Measurements from ENCODE around the gene RFLNA. TPM values are rescaled to one million over a fixed set of nuclear protein-coding genes. Genes with fewer than 3 reads are reported as not detected.

Gene RFLNA
- total and polyA plus RNA-seq, 2 donors (not counting 1 experiment from before 2014, with no cell fraction given), result not detected

DNA sequence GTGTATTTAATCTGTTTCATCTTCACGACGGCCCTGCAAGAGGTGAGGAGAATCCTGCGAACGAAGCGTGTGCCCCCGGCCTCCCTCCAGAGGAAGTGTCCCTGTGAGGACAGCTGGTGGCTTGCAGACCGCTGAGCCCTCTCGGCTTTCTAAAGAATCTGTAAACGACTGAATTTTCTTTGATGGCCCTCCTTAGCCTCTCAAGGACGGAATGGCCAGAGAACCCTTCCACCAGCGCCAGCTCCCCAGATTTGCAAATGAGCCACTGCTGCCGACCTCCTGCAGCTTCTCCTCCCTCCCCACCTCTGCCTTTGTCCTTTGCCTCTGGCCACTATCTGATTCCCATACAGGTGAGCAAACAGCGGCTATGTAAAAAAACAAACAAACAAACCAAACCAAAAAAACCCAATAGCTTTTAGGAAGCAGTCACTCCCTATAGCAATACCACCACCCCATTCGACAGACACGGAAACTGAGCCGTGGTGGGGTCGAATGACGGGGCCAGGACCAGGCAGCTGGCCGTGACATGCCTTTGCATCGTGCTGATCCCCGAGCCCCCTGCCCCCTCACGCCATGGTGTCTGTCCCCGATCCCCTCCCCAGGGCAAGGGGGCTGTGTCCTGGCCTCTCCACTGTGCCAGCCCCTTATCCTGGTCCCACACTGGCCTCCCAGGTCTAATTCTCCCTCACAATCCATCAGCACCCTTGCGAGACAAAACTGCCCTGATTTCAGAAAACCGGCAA, 23.6 kb downstream of the RFLNA start:
- H3K4me3 ChIP-seq (ENCODE audit: control extremely low read depth in 1 of 5, extremely low read depth in 1 of 5, insufficient read depth in 1 of 5, low read depth in 2 of 5, low read length in 4 of 5), result no peak overlapping the region
- TF ChIP-seq CTCF (IDR thresholded peaks at IDR 0.05) (no peak), EZH2 (IDR thresholded peaks at IDR 0.05; ENCODE audit: borderline replicate concordance, insufficient read depth, low read depth, low read length, poor library complexity, severe bottlenecking) (no peak)
- 90% methylated on average over 25 of the region's 25 CpGs for WGBS (ENCODE audit: insufficient coverage)
- no peak overlapping the region for H3K9ac ChIP-seq (ENCODE audit: low read length)
- ATAC-seq (ENCODE audit: low read depth) (no peak), DNase-seq (no peak)
- no peaks in the 10 kb centered on the region for H3K4me1 ChIP-seq (ENCODE audit: control insufficient read depth in 2 of 2, insufficient read depth in 2 of 2, low read length in 2 of 2)
- H3K79me2 ChIP-seq (ENCODE audit: control insufficient read depth, insufficient read depth, low read length), result no peaks in the 10 kb centered on the region
- H3K4me3 Mint-ChIP-seq, result no peak overlapping the region
- no peak overlapping the region for H3K27ac ChIP-seq (ENCODE audit: low read length in 2 of 2)
- no peak overlapping the region for H3K4me2 ChIP-seq (replicated peaks; ENCODE audit: low read depth, low read length, poor library complexity, severe bottlenecking)
- no peaks in the 10 kb centered on the region for H3K27me3 ChIP-seq (replicated peaks in 1 of 4; ENCODE audit: control extremely low read depth in 1 of 4, control insufficient read depth in 3 of 4, insufficient read depth in 4 of 4, low read length in 3 of 4)
- CTCF ChIA-PET, result no interaction called here
- intact Hi-C loops (cut with micrococcal nuclease), result no loop called here
- H3K27ac Mint-ChIP-seq, result no peak overlapping the region
- H3K9me3 ChIP-seq (ENCODE audit: control extremely low read depth in 1 of 3, control insufficient read depth in 2 of 3, insufficient read depth in 1 of 3, low read length in 2 of 3), result peaks cover 0 to 9% (median under 1%) of the 10 kb centered on the region in 3 donors
- POLR2A ChIA-PET, result no interaction called here
- no peak overlapping the region for H2AFZ ChIP-seq (ENCODE audit: insufficient read depth, low read depth, low read length, poor library complexity, severe bottlenecking)
- H4K20me1 ChIP-seq (ENCODE audit: control insufficient read depth, insufficient read depth, low read length, poor library complexity, severe bottlenecking), result no peaks in the 10 kb centered on the region
- no peaks in the 10 kb centered on the region for H3K9me3 Mint-ChIP-seq (ENCODE audit: insufficient read depth)
- H3K27me3 Mint-ChIP-seq, result no peaks in the 10 kb centered on the region
- H3K36me3 ChIP-seq (replicated peaks in 1 of 2; ENCODE audit: control extremely low read depth in 1 of 2, control insufficient read depth in 1 of 2, extremely low read depth in 1 of 2, insufficient read depth in 2 of 2, low read length in 1 of 2), result peaks cover 0 to 4% of the 10 kb centered on the region in 2 experiments
- no peaks in the 10 kb centered on the region for H3K4me1 Mint-ChIP-seq

DNA sequence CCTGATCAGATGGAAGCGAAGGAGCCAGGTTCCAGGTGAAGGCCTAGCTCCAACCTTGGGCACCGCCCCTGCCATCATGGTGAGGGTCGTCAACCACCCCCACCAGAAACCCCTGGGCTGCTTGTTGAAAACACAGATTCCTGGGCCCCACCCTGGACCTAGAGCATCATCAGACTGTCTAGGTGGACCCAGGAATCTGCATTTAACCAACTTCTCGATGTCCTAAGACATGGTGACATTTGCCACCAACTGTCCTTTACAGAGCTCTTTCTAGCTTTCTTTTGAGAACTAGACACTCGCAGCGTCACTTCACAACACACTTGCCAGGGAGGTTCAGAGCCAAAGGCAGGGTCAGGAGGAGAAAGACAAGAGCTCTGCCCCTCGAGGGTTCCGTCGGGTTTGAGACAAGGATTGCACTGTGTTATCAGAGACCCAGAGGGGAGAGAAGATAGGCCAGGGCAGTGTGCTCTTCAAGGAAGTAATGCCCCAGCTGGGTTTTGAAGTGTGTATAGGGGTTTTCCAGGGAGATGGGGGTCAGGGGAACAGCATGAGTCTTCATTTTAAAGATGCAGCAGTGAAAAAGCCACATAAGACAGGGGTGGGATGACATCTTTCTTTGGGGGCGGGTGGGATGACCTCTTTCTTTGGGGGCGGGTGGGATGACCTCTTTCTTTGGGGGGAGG, 24.6 kb downstream of the RFLNA start:
- H3K4me1 ChIP-seq (ENCODE audit: control insufficient read depth in 2 of 2, insufficient read depth in 2 of 2, low read length in 2 of 2), result no peaks in the 10 kb centered on the region
- H4K20me1 ChIP-seq (ENCODE audit: control insufficient read depth, insufficient read depth, low read length, poor library complexity, severe bottlenecking), result no peaks in the 10 kb centered on the region
- H3K36me3 ChIP-seq (replicated peaks in 1 of 2; ENCODE audit: control extremely low read depth in 1 of 2, control insufficient read depth in 1 of 2, extremely low read depth in 1 of 2, insufficient read depth in 2 of 2, low read length in 1 of 2), result peaks cover 0 to 13% of the 10 kb centered on the region in 2 experiments
- H2AFZ ChIP-seq (ENCODE audit: insufficient read depth, low read depth, low read length, poor library complexity, severe bottlenecking), result no peak overlapping the region
- TF ChIP-seq EZH2 (IDR thresholded peaks at IDR 0.05; ENCODE audit: borderline replicate concordance, insufficient read depth, low read depth, low read length, poor library complexity, severe bottlenecking) (no peak), CTCF (IDR thresholded peaks at IDR 0.05) (no peak)
- Mint-ChIP-seq H3K9me3 (ENCODE audit: insufficient read depth) (peaks cover 4% of the 10 kb centered on the region), H3K4me3 (no peak overlapping the region), H3K4me1 (no peaks in the 10 kb centered on the region), H3K27me3 (no peaks in the 10 kb centered on the region), H3K27ac (no peak overlapping the region)
- DNase-seq, result no peak
- H3K9ac ChIP-seq (ENCODE audit: low read length), result no peak overlapping the region
- no peaks in the 10 kb centered on the region for H3K79me2 ChIP-seq (ENCODE audit: control insufficient read depth, insufficient read depth, low read length)
- peaks cover 0 to 19% (median 11%) of the 10 kb centered on the region in 3 donors for H3K9me3 ChIP-seq (ENCODE audit: control extremely low read depth in 1 of 3, control insufficient read depth in 2 of 3, insufficient read depth in 1 of 3, low read length in 2 of 3)
- H3K27me3 ChIP-seq (replicated peaks in 1 of 4; ENCODE audit: control extremely low read depth in 1 of 4, control insufficient read depth in 3 of 4, insufficient read depth in 4 of 4, low read length in 3 of 4), result no peaks in the 10 kb centered on the region
- no peak overlapping the region for H3K4me2 ChIP-seq (replicated peaks; ENCODE audit: low read depth, low read length, poor library complexity, severe bottlenecking)
- intact Hi-C loops (cut with micrococcal nuclease), result no loop called here
- no peak overlapping the region for H3K27ac ChIP-seq (ENCODE audit: low read length in 2 of 2)
- ChIA-PET POLR2A (no interaction called here), CTCF (no interaction called here)
- ATAC-seq (ENCODE audit: low read depth), result no peak
- no peak overlapping the region for H3K4me3 ChIP-seq (ENCODE audit: control extremely low read depth in 1 of 5, extremely low read depth in 1 of 5, insufficient read depth in 1 of 5, low read depth in 2 of 5, low read length in 4 of 5)
- 86% methylated on average over 8 of the region's 11 CpGs for WGBS (ENCODE audit: insufficient coverage)
